Measurements from ENCODE around the gene ARHGAP19.

DNA sequence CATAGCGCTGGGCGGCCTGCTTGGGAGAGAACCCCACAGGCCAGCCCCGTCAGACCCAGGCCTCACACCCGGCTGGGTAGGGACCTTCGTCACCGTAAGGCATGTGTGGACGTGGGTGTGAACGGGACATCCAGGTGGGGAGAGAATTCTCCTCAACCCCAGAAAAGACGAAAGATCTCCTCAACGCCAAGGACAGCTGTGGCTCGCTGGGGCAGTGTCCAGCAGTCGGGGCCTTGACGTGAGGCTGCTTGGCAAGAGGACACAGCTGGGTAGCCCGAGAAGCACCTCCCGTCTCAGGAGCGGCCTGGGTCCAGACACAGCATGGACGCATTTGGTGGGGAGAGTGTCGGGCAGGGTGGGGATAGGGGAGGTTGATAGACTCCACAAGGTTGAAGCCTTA lies 105.5 kb downstream of the ARHGAP19 start:
- no peak for TF ChIP-seq SNIP1 (IDR thresholded peaks at IDR 0.05; ENCODE audit: low read depth)
- TF ChIP-seq, protein P1, sequence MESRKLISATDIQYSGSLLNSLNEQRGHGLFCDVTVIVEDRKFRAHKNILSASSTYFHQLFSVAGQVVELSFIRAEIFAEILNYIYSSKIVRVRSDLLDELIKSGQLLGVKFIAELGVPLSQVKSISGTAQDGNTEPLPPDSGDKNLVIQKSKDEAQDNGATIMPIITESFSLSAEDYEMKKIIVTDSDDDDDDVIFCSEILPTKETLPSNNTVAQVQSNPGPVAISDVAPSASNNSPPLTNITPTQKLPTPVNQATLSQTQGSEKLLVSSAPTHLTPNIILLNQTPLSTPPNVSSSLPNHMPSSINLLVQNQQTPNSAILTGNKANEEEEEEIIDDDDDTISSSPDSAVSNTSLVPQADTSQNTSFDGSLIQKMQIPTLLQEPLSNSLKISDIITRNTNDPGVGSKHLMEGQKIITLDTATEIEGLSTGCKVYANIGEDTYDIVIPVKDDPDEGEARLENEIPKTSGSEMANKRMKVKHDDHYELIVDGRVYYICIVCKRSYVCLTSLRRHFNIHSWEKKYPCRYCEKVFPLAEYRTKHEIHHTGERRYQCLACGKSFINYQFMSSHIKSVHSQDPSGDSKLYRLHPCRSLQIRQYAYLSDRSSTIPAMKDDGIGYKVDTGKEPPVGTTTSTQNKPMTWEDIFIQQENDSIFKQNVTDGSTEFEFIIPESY (CRISPR knock-in tag; IDR thresholded peaks at IDR 0.05) = no peak

Data from K562 (cell line).